Measurements from ENCODE around the gene DICER1.

DNA sequence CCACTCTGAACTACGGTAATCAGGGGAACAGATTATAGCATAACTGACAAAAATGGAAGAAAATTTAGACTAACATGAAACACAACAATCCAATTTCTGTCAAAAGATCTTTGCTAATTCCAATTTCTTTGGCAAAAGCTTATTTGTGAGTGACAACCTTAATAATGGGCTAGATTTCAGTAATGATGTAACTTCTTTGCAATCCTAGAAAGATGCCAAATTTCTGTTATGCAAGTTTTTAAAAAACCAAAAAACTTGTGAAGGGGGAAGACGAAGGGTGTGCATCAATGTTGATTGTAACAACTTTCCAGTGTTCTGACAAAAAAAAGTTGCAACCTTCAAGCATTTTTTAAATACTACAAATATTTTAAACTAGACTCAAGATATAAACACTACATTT, 59.9 kb downstream of the DICER1 start:
- TF ChIP-seq, protein P1, sequence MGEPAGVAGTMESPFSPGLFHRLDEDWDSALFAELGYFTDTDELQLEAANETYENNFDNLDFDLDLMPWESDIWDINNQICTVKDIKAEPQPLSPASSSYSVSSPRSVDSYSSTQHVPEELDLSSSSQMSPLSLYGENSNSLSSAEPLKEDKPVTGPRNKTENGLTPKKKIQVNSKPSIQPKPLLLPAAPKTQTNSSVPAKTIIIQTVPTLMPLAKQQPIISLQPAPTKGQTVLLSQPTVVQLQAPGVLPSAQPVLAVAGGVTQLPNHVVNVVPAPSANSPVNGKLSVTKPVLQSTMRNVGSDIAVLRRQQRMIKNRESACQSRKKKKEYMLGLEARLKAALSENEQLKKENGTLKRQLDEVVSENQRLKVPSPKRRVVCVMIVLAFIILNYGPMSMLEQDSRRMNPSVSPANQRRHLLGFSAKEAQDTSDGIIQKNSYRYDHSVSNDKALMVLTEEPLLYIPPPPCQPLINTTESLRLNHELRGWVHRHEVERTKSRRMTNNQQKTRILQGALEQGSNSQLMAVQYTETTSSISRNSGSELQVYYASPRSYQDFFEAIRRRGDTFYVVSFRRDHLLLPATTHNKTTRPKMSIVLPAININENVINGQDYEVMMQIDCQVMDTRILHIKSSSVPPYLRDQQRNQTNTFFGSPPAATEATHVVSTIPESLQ (CRISPR knock-in tag; IDR thresholded peaks at IDR 0.05), result no peak
- TF ChIP-seq, protein P2, sequence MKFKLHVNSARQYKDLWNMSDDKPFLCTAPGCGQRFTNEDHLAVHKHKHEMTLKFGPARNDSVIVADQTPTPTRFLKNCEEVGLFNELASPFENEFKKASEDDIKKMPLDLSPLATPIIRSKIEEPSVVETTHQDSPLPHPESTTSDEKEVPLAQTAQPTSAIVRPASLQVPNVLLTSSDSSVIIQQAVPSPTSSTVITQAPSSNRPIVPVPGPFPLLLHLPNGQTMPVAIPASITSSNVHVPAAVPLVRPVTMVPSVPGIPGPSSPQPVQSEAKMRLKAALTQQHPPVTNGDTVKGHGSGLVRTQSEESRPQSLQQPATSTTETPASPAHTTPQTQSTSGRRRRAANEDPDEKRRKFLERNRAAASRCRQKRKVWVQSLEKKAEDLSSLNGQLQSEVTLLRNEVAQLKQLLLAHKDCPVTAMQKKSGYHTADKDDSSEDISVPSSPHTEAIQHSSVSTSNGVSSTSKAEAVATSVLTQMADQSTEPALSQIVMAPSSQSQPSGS (CRISPR knock-in tag; IDR thresholded peaks at IDR 0.05; ENCODE audit: borderline replicate concordance, low read depth), result no peak
- TF ChIP-seq, protein P3, sequence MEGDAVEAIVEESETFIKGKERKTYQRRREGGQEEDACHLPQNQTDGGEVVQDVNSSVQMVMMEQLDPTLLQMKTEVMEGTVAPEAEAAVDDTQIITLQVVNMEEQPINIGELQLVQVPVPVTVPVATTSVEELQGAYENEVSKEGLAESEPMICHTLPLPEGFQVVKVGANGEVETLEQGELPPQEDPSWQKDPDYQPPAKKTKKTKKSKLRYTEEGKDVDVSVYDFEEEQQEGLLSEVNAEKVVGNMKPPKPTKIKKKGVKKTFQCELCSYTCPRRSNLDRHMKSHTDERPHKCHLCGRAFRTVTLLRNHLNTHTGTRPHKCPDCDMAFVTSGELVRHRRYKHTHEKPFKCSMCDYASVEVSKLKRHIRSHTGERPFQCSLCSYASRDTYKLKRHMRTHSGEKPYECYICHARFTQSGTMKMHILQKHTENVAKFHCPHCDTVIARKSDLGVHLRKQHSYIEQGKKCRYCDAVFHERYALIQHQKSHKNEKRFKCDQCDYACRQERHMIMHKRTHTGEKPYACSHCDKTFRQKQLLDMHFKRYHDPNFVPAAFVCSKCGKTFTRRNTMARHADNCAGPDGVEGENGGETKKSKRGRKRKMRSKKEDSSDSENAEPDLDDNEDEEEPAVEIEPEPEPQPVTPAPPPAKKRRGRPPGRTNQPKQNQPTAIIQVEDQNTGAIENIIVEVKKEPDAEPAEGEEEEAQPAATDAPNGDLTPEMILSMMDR (IDR thresholded peaks at IDR 0.05), result no peak
- TF ChIP-seq NR3C1 (CRISPR knock-in tag; conservative IDR thresholded peaks at IDR 0.05; ENCODE audit: low read depth), result no peak
- no peak for TF ChIP-seq TCF7 (CRISPR knock-in tag; IDR thresholded peaks at IDR 0.05; ENCODE audit: low read depth)
- TF ChIP-seq, protein P4, sequence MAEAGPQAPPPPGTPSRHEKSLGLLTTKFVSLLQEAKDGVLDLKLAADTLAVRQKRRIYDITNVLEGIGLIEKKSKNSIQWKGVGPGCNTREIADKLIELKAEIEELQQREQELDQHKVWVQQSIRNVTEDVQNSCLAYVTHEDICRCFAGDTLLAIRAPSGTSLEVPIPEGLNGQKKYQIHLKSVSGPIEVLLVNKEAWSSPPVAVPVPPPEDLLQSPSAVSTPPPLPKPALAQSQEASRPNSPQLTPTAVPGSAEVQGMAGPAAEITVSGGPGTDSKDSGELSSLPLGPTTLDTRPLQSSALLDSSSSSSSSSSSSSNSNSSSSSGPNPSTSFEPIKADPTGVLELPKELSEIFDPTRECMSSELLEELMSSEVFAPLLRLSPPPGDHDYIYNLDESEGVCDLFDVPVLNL (CRISPR knock-in tag; IDR thresholded peaks at IDR 0.05; ENCODE audit: borderline replicate concordance, low read depth), result no peak
- TF ChIP-seq ATF1 (CRISPR knock-in tag; IDR thresholded peaks at IDR 0.05), result no peak
- no peak for TF ChIP-seq FOXJ3 (CRISPR knock-in tag; IDR thresholded peaks at IDR 0.05; ENCODE audit: borderline replicate concordance)
- TF ChIP-seq, protein P5, sequence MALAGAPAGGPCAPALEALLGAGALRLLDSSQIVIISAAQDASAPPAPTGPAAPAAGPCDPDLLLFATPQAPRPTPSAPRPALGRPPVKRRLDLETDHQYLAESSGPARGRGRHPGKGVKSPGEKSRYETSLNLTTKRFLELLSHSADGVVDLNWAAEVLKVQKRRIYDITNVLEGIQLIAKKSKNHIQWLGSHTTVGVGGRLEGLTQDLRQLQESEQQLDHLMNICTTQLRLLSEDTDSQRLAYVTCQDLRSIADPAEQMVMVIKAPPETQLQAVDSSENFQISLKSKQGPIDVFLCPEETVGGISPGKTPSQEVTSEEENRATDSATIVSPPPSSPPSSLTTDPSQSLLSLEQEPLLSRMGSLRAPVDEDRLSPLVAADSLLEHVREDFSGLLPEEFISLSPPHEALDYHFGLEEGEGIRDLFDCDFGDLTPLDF (CRISPR knock-in tag; IDR thresholded peaks at IDR 0.05), result no peak
- TF ChIP-seq JUN (CRISPR knock-in tag; IDR thresholded peaks at IDR 0.05), result no peak
- TF ChIP-seq, protein P6, sequence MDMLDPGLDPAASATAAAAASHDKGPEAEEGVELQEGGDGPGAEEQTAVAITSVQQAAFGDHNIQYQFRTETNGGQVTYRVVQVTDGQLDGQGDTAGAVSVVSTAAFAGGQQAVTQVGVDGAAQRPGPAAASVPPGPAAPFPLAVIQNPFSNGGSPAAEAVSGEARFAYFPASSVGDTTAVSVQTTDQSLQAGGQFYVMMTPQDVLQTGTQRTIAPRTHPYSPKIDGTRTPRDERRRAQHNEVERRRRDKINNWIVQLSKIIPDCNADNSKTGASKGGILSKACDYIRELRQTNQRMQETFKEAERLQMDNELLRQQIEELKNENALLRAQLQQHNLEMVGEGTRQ (CRISPR knock-in tag; IDR thresholded peaks at IDR 0.05), result no peak
- no peak for TF ChIP-seq ZNF423 (CRISPR knock-in tag; IDR thresholded peaks at IDR 0.05)
- TF ChIP-seq NFYB (CRISPR knock-in tag; conservative IDR thresholded peaks at IDR 0.05; ENCODE audit: low read depth), result no peak
